CD4-positive, alpha-beta T cell treated with Interleukin-17A for 4 hours (primary cell): ENCODE results near the gene LRRC61.
"Not testable (repeated sequence)": the region's sequence is repeated elsewhere in the genome, so short reads cannot be mapped to it uniquely, and the experiment has no call there.

ENCODE experiments used
- DNase-seq: peaks from one replicate; pipeline ENCODE4 v3.0.0-alpha.2; 2020; ENCODE audit warnings: mixed read lengths

Gene LRRC61

GRCh38 chr7:150322833-150323681 lies at the start of gene LRRC61, which contains the start of gene ACTR3C:
TSS of gene LRRC61 (plus strand) at chr7:150323355. CDS start at chr7:150336862, 13,507 bp downstream.
TSS of gene ACTR3C (minus strand) at chr7:150323545. CDS start at chr7:150295296, 28,249 bp downstream.
- peak; percentile 75 for DNase-seq

- DNase-seq, result peak; percentile 42
Measured at GRCh38 chr7:150276132-150276695, 46.9 kb upstream of the LRRC61 start.

GRCh38 chr7:150278383-150278782 lies 44.8 kb upstream of the LRRC61 start:
- DNase-seq, result not testable (repeated sequence)

- DNase-seq, result not testable (repeated sequence)
Measured at GRCh38 chr7:150281681-150282403, 41.3 kb upstream of the LRRC61 start.

- DNase-seq, result not testable (repeated sequence)
Measured at GRCh38 chr7:150283111-150283510, 40.0 kb upstream of the LRRC61 start.

GRCh38 chr7:150283608-150284007 lies 39.5 kb upstream of the LRRC61 start:
- not testable (repeated sequence) for DNase-seq

GRCh38 chr7:150285849-150286754 lies 37.1 kb upstream of the LRRC61 start:
- peak; percentile 17 for DNase-seq

GRCh38 chr7:150287815-150288214 lies 35.3 kb upstream of the LRRC61 start:
- not testable (repeated sequence) for DNase-seq

- DNase-seq, result not testable (repeated sequence)
Measured at GRCh38 chr7:150288816-150289215, 34.3 kb upstream of the LRRC61 start.

- not testable (repeated sequence) for DNase-seq
Measured at GRCh38 chr7:150290317-150290716, 32.8 kb upstream of the LRRC61 start.

GRCh38 chr7:150295027-150295426 lies 28.1 kb upstream of the LRRC61 start:
- not testable (repeated sequence) for DNase-seq

GRCh38 chr7:150295614-150296013 lies 27.5 kb upstream of the LRRC61 start:
- DNase-seq, result not testable (repeated sequence)

- DNase-seq, result not testable (repeated sequence)
Measured at GRCh38 chr7:150296802-150297201, 26.4 kb upstream of the LRRC61 start.

- DNase-seq, result not testable (repeated sequence)
Measured at GRCh38 chr7:150297978-150298377, 25.2 kb upstream of the LRRC61 start.

GRCh38 chr7:150302908-150303310 lies 20.2 kb upstream of the LRRC61 start:
- DNase-seq, result not testable (repeated sequence)

- not testable (repeated sequence) for DNase-seq
Measured at GRCh38 chr7:150304499-150305258, 18.5 kb upstream of the LRRC61 start.

- not testable (repeated sequence) for DNase-seq
Measured at GRCh38 chr7:150305259-150305902, 17.8 kb upstream of the LRRC61 start.

- DNase-seq, result not testable (repeated sequence)
Measured at GRCh38 chr7:150305903-150306284, 17.3 kb upstream of the LRRC61 start.

GRCh38 chr7:150306377-150306776 lies 16.8 kb upstream of the LRRC61 start:
- not testable (repeated sequence) for DNase-seq

GRCh38 chr7:150307129-150307528 lies 16.0 kb upstream of the LRRC61 start:
- no peak for DNase-seq

GRCh38 chr7:150307904-150308303 lies 15.3 kb upstream of the LRRC61 start:
- DNase-seq, result no peak
